ENCODE data around the gene ACSF2.

- TF ChIP-seq CTCF (conservative IDR thresholded peaks at IDR 0.05 in 1 of 2, IDR thresholded peaks at IDR 0.05 in 1 of 2; ENCODE audit: extremely low read depth in 1 of 2, insufficient read depth in 1 of 2, low read depth in 1 of 2, low read length in 2 of 2) (no peak), EZH2 (IDR thresholded peaks at IDR 0.05; ENCODE audit: borderline replicate concordance, low read length) (no peak)
Measured at GRCh38 chr17:50465635-50466034, 39.6 kb downstream of the ACSF2 start.
